ENCODE results near the gene OR2D2.
"Not testable (repeated sequence)": the region's sequence is repeated elsewhere in the genome, so short reads cannot be mapped to it uniquely, and the experiment has no call there.

OR2D2 gene, protein sequence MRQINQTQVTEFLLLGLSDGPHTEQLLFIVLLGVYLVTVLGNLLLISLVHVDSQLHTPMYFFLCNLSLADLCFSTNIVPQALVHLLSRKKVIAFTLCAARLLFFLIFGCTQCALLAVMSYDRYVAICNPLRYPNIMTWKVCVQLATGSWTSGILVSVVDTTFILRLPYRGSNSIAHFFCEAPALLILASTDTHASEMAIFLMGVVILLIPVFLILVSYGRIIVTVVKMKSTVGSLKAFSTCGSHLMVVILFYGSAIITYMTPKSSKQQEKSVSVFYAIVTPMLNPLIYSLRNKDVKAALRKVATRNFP

DNA sequence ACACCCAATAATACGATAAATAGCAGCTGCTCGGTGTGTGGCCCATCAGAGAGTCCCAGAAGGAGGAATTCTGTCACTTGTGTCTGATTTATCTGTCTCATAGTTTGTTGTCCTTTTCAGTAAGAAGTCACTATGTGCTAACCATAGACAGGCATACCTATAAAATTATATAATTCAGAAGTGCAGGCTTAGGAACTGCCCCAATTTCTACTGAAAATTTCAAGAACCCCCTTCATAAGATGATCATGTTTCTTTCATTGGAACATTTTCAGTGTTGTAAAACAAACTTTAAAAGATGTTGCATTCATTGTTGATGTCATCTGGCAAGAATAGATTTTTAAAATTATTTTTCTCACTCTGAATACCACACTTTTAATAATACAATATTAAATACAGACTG, at the start of gene OR2D2:
TSS of gene OR2D2 (minus strand) at position 101 of the 400 bp plus-strand sequence. CDS start at position 101, 0 bp downstream.
- DNase-seq (ENCODE audit: low spot score), result no peak

DNA sequence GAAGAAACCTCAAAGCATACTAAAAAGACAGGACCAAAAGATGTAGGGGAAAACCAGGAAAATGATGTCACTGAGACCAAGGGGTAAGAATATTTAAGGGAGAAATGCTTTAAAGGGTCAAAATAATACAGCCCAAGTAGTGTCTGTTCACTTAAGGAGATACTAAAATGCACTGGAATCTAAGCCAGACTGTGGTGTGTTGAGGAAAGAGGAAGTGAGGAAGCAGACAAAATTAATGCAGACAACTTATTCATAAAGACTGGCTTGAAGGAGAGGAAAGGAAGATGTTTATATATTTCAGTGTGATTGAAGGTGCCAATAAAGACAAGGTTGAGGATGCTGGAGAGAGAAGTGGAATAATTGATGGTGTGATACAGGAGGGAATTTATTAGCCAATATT, 49.7 kb upstream of the OR2D2 start:
- DNase-seq (ENCODE audit: low spot score), result no peak

DNA sequence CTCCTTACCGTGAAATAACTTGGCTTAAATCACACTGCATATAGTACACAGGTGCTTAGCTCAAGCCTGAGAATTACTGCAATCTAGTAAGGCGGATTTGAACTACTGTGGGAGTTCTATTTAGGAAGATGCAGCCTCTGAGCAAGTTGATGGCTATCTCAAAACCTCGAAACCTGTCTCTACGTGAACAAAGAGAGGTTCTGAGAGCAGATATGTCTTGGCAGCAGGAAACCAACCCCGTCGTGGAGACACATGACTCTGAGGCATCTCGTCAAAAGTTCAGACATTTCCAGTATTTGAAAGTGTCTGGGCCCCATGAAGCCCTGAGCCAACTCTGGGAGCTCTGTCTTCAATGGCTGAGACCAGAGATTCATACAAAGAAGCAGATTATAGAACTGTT, 39.8 kb upstream of the OR2D2 start:
- no peak for DNase-seq (ENCODE audit: low spot score)

DNA sequence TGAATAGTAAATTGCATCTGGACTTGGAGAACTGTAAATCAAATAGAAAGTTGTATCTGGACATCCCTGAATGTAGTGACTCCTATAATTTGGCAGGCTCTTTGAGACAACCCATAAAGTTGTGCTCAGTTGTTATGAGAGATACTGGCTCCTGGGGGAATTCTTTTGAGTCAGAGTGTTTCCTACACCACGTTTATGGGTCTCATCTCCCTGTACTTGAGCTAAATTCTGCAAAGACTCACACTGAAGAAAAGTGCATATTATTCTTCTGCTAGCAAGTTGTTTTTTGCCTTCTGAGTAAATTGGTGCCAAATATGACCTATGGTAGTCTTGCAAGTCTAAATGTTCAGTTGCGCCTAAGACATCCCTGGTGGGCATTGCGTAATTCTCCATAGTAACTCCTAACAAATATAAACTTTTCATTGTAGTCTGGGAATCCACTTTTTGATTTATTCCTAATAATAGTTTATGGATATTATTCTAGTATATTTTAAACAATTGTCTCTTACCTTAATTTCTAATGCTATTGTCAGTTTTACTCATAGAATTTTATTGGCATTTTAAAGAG, 38.9 kb upstream of the OR2D2 start:
- no peak for DNase-seq (ENCODE audit: low spot score)

DNA sequence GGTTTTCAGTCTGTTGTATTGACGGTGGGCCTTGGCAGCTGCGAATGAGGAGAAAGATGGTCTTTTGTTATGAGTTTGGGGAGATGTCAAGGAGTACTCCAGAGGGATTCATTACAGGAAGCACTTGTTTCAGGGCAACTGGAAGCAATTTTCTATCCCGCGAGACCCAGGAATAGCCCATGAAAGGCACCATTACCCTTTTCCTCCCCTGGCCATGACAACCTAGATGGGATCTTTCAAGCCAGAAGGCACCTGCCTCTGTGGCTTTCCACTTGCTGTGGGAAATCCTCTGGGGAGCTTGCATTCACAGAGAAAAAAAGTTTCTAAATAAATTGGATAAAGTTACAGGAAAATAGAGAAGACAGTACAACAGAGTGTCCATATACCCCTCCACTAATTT, 36.6 kb upstream of the OR2D2 start:
- no peak for DNase-seq (ENCODE audit: low spot score)

DNA sequence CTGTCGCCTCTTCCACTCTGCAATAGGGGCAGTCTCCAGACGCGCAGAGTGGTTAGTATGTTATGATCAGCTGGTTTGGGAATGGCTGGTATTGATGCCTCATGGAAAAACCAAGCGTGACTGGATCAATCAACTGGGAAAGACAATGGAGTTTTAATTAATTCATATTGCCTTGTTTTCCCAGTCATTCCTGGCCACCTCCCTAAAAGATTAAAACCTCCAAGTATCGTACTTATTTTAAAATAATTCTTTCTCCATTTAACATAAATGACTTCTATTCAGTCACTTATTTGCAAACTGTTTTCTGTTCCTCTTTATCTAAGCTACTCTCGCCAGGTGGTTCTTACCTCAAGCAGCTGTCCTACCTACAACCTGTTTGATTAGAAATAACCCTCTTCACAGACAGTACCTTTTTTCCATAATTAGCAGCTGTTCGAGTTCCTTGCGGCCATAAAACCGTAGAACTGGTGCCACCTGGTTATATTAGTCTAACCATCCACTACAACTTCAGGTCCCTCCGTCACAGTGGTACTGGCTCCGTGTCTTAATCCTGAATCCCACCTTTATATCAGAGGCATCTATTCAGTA, 34.8 kb upstream of the OR2D2 start:
- no peak for DNase-seq (ENCODE audit: low spot score)

DNA sequence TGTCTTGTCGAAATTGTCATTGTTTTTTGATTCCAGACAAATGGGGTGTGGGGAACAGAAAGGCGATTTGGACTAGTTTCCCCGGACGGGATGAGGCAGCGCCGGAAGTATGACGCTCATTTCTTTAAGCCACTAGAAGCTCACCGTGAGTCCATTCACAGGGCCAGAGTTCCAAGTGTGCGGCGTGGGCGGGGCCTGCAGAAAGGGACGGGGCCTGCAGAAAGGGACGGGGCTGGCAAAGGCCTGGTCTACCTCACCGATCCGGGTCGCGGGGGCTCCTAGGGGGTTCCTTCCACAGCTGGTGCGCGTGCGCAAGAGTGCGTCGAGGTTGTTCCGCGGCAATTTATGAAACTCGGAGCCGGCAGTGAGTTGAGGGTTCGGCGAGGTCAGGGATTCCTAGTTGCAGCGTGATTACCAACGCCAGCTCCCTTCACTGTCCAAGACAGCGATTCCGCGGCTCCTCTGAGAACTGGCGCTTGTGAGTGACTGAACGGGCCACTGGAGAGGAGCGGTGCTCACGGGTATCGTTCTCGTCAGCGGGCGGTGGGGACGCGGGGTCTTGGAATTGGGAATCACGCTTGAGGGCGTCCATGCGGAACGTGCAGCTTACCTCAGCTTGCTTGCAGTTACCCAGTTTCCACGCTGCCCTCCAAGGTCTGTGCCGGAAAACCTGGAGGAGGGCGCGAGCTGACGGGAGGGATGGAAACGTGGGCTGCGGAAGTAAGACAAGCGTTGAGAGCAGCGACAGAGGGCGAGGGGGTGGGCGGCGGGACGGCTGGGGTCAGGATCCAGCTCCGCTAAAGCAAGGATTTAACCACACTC, 34.1 kb upstream of the OR2D2 start, which contains the start of gene ZNF215:
TSS of gene ZNF215 (plus strand) at position 219 of the 822 bp plus-strand sequence. CDS start 5,847 bp downstream, outside the sequence.
- no peak for DNase-seq (ENCODE audit: low spot score)

DNA sequence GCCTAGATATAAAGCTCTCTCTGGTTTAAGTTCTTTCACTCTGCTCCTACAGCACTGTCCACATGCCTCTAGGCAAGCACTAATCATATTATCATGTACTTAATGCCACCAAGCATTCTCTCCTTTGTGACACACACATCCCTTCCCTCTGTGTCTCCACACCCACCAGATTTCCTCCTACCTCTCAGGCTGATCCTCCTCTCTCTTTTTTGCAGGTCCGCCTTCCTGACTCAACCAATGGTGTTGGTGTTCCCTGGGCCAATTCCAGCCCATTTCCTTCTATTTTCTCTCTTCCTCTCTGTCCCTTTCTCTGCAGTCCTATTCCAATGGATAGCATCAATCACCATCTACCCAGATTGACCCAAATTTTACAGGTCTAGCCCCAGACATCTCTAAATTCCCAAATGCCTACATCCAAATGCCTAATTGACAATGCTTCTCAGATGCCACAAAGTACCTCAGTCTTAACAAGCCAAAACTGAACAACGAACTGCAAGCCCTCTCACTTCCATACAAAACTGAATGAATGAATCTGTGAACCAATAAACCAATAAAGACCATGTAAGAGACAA, 33.4 kb upstream of the OR2D2 start:
- no peak for DNase-seq (ENCODE audit: low spot score)

DNA sequence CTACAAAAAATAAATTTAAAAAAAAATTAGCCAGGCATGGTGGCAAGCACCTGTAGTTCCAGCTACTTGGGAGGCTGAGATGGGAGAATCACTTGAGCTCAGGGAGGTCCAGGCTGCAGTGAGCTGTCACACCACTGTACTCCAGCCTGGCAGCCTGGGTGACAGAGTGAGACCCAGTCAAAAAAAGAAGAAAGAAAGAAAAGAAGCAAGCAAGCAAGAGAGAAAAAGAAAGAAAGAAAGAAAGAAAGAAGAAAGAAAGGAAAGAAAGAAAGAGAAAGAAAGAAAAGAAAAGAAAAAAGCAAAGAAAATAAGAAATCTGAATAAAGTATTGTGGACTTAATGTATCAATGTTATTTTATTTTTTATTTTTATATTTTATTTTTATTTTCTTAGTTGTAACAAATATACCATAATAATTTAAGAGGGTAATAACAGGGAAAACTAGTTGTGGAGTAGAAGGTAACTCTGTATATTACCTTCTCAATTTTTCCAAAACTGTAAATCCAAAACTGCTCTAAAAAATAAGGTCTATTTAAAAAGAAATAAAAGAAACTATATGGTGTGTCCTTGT, 32.8 kb upstream of the OR2D2 start:
- no peak for DNase-seq (ENCODE audit: low spot score)

DNA sequence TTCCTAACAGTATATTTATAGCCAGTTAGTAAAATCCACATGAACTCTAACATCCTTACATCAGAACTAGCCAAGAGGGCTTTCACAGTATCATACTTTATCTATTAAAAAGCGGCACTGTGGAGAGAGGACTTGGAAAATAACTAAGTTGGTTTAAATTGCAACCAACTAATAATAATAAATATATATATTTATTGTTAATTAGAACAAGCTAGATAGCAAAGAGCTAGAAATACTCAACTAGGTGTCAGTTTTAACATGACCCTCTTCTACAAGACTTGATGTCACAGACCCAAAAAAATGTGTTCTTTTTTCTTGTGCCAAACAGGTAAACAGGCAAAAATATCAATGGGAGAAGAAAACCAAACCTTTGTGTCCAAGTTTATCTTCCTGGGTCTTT, 28.4 kb upstream of the OR2D2 start, which contains the start of gene OR2D3:
TSS of gene OR2D3 (plus strand) at position 301 of the 400 bp plus-strand sequence. CDS start at position 301, 0 bp downstream.
- DNase-seq (ENCODE audit: low spot score), result no peak

DNA sequence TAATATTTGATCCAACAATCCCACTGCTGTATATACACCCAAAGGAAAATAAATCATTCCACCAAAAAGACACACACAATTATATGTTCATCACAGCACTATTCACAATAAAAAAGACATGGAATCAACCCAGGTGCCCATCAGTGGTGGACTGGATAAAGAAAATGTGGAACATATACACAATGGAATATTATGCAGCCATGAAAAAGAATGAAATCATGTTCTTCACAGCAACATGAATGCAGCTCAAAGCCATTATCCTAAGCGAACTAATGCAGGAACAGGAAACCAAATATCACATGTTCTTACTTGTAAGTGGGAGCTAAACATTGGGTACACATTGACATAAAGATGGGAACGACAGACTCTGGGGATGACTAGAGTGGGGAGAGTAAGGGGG, 27.4 kb upstream of the OR2D2 start:
- DNase-seq (ENCODE audit: low spot score), result no peak

DNA sequence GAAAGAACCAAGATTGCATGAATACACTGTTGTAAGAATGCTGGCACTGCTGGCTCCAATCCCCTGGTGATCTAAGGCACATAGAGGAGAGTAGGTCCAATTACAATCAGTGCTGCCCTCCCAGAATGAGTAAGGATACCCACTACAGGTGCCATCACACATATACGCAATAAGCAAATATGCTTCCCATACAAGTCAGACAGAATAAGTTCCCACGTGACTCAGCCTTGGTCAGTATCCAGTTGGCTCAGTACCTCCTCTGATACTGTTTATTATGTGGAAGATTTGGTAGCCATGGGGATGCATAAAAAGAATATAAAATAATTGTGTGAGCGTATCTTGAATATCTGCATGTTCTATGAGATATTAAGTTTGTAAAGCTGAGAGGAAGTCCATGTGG, 19.6 kb upstream of the OR2D2 start:
- no peak for DNase-seq (ENCODE audit: low spot score)

DNA sequence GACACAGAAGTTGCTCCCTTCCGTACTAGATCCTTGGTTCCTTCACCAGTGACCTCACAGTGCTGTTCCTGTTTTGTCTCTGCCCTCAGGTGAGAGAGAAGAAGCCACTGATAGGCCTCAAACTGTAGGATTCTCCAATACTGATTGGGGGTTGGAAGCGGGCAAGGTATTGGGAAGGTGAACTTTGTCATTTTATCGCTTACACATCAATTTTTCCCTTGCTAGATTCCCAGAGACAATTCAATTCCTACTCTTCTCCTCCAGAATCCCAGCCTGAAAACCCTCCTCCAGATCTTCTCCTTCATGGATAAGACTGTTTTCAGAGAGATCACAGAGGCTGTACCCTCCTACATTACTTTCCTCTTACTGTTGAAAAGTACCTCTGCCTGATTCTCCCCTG, 19.1 kb upstream of the OR2D2 start:
- no peak for DNase-seq (ENCODE audit: low spot score)

DNA sequence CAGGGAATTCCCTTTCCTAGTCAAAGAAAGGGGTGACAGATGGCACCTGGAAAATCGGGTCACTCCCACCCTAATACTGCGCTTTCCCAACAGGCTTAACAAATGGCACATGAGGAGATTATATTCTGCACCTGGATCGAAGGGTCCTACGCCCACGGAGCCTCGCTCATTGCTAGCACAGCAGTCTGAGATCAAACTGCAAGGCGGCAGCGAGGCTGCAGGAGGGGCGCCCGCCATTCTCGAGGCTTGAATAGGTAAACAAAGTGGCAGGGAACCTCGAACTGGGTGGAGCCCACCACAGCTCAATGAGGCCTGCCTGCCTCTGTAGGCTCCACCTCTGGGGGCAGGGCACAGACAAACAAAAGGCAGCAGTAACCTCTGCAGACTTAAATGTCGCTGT, 12.5 kb upstream of the OR2D2 start:
- not testable (repeated sequence) for DNase-seq (ENCODE audit: low spot score)

DNA sequence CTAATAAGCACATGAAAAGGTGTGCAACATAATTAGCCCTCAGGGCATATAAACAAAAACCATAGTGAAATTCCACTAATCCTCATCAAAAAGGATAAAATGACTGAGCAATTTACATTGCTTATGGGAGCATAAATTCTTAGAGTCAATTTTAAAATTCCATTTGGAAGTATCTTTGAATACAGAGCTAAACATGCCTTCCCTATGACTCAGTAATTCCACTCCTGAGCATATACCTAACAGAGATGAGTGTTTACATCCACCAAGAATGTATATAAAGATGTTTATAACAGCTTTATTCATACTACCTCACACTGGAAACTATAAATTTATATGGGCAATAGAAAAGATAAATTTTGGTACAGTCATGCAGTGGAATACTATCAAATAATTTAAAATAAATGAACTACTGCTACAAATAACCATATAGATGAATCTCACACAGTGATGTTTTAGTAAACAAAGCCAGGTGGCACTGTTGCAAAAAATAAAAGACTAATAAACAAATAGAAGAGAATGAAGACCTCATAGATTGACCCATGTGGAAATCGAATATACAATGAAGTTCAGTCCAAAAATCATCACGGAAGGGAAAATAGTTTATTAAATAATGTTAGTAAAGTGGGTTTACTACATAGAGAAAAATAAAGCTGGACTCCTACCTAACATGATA, 8.2 kb upstream of the OR2D2 start:
- no peak for DNase-seq (ENCODE audit: low spot score)

DNA sequence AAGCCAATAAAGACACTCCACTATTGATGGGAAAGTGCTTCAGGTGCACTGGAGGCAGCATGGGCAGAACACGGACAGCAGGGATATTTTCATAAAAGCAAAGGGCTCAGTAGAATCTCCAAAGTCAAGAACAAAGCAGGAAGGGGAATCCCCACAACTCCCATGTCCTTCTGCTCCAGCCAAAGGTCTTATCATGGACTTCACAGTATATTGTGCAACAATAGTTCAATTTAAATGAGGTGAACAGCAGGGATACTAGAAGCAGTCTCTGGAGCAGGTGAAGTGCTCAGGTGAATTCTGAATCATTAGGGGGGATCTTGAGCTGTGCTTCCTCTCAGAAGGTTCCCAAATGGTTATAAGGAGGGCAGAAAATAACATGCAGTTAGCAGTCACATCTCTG, 6.6 kb upstream of the OR2D2 start:
- no peak for DNase-seq (ENCODE audit: low spot score)

DNA sequence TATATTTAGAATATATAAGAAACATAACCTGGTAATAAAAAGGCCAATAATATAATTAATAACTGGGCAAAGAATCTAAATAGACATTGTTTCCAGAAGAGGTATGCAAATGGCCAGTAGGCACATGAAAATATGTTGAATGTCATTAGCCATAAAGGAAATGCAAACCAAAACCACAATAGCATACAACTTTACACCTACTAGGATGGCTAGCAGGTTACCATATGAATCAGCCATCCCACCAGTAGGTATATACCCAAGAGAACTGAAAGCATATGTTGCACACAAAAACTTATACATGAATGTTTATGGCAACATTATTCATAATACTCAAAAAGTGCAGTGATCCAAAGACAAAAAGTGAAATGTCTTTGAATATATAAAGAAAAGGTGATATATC, 2.7 kb upstream of the OR2D2 start:
- no peak for DNase-seq (ENCODE audit: low spot score)

DNA sequence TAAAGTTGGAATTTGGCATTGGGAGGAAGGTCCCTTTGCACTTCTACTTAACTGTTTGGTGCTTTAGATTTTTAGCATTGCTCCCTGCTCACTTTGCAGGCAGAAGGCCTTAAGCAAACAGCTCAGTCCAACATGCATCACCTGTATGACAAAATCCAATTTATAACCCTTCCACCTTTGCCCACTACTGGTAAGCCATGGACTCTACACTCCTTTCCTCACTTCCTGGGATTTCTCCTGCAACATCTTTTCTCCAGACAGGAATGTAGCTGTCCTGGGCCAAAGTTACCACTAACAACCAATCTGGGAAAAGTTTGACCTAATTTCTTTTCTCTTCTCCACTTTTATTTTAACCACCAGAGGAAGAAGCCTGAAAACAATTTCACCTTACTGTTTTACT, 1.8 kb upstream of the OR2D2 start:
- DNase-seq (ENCODE audit: low spot score), result no peak

DNA sequence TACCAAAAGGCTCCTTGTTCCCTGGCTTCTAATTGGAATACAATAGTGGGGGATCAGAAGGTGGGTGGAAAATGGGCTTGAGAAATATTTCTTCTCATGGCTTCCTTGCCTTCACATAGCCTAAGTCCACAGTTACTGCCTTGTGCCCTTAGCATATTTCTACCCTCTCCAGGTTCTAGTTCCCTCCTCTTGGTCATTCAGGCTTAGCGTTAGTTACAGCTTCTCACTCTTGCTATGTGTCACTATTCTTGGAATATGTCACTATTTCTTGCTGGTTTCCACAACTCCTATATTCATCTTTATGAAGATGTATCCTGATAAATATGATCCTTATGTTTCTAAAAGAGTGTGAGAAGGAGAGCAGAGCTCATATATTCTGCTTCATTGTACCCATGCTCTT, 2.5 kb downstream of the OR2D2 start:
- DNase-seq (ENCODE audit: low spot score), result no peak

DNA sequence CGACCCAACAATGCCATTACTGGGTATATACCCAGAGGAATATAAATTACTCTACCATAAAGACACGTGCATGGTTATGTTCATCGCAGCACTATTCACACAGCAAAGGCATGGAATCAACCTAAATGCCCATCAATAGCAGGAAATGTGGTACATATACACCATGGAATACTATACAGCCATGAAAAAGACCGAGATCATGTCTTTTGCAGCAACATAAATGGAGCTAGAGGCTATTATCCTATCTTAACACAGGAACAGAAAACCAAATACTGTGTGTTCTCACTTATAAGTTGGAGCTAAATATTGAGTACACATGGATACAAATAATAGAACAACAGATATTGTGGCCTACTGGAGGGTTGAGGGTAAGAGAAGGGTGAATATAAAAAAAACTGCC, 3.5 kb downstream of the OR2D2 start:
- DNase-seq (ENCODE audit: low spot score), result no peak

DNA sequence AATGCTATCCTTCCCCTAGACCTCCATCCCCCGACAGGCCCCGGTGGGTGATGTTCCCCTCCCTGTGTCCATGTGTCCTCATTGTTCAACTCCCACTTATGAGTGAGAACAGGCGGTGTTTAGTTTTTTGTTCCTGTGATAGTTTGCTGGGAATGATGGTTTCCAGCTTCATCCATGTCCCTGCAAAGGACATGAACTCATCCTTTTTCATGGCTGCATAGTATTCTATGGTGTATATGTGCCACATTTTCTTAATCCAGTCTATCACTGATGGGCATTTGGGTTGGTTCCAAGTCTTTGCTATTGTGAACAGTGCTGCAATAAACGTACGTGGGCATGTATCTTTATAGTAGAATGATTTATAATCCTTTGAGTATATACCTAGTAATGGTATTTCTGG, 4.6 kb downstream of the OR2D2 start:
- not testable (repeated sequence) for DNase-seq (ENCODE audit: low spot score)
